K562 (cell line): ENCODE results near the gene RAMP2. TPM values are rescaled to one million over a fixed set of nuclear protein-coding genes. Genes with fewer than 3 reads are reported as not detected.

Source experiments
- ATAC-seq: fragments of 200-7000 bp; cut with Tn5 transposase; 3 replicates; pipeline ENCODE4 v1.9.1; 2020; ENCODE audit warnings: moderate library complexity
- BruUV-seq: library from RNA; stranded (reverse); fragments of 400-500 nt; replicated peaks from 2 replicates; lab custom pipeline; 2021; lab: Mats Ljungman, UMichigan
- CTCF ChIA-PET: fragments of 300-600 bp; formaldehyde crosslinking; extraction: SDS; loops from one replicate; lab custom pipeline; 2021; ENCODE audit warnings: low intra/inter-chr PET ratio; lab: Yijun Ruan, JAX
- POLR2A ChIA-PET: fragments of 300-600, 350-650 bp; sonication (Branson Sonifier 250); formaldehyde crosslinking; extraction: SDS; loops from one replicate; lab custom pipeline; 2021; ENCODE audit warnings: antibody characterized with exemption, inconsistent platforms; lab: Yijun Ruan, JAX
- DNase-seq, 4 experiments: peaks; one replicate each; pipeline versions ENCODE4 v3.0.0 to v3.0.0-alpha.2; 2011 to 2018; ENCODE audit warnings: low spot score in 3 of 4, mixed read lengths in 3 of 4; ENCODE audit errors: extremely low read depth in 1 of 4
- FAIRE-seq: peaks from 2 replicates; lab custom pipeline; 2011; peaks lifted over from hg19 to GRCh38; lab: Jason Lieb, UNC
- H2AFZ ChIP-seq: 2 replicates; pipeline ENCODE4 v1.6.0; 2011; ENCODE audit warnings: low read depth, low read length, control low read depth, inconsistent platforms
- H3K27ac ChIP-seq: fragments of 200-600 bp; 3 replicates; pipeline ENCODE4 v1.8.0; 2011; ENCODE audit warnings: low read depth, mild to moderate bottlenecking, control low read depth, inconsistent platforms, low read length, moderate library complexity, mixed read lengths; ENCODE audit errors: extremely low read depth
- H3K27me3 ChIP-seq, 2 experiments: fragments of 300-600 bp in 1 of 2; 2 replicates in 1 of 2; 3 replicates in 1 of 2; pipeline versions ENCODE4 v1.6.0 to v1.8.0; 2011; ENCODE audit warnings: inconsistent platforms in 2 of 2, low read length in 2 of 2, mild to moderate bottlenecking in 1 of 2, mixed read lengths in 1 of 2, moderate library complexity in 1 of 2; ENCODE audit not compliant: control insufficient read depth in 2 of 2, insufficient read depth in 2 of 2
- H3K36me3 ChIP-seq: fragments of 300-600 bp; 3 replicates; pipeline ENCODE4 v1.8.0; 2011; ENCODE audit warnings: mild to moderate bottlenecking, low read length, inconsistent platforms; ENCODE audit not compliant: control insufficient read depth, insufficient read depth
- H3K4me1 ChIP-seq, 2 experiments: fragments of 200-600 bp in 1 of 2; replicated peaks in 1 of 2; 2 replicates in 1 of 2; 3 replicates in 1 of 2; pipeline versions ENCODE4 v1.5.1 to v1.8.0; 2011; ENCODE audit warnings: inconsistent platforms in 2 of 2, low read length in 2 of 2, mild to moderate bottlenecking in 1 of 2, mixed read lengths in 1 of 2, moderate library complexity in 1 of 2; ENCODE audit not compliant: control insufficient read depth in 2 of 2, insufficient read depth in 2 of 2
- H3K4me2 ChIP-seq: 2 replicates; pipeline ENCODE4 v1.6.1; 2011; ENCODE audit warnings: low read length, control low read depth, inconsistent platforms, mixed read lengths; ENCODE audit not compliant: insufficient read depth
- H3K4me3 ChIP-seq: fragments of 200-600 bp; sonication (generic), shearing (Covaris generic); 2 replicates; pipeline ENCODE4 v1.5.1; 2016; ENCODE audit warnings: control low read depth, inconsistent platforms
- H3K79me2 ChIP-seq: fragments of 200-600 bp; 3 replicates; pipeline ENCODE4 v1.8.0; 2011; ENCODE audit warnings: low read length, inconsistent platforms; ENCODE audit not compliant: control insufficient read depth, insufficient read depth
- H3K9ac ChIP-seq, 2 experiments: 2 replicates each; pipeline versions ENCODE4 v1.6.0 to v1.6.1; 2011; ENCODE audit warnings: low read depth in 2 of 2, low read length in 2 of 2, control low read depth in 1 of 2, inconsistent platforms in 1 of 2, mild to moderate bottlenecking in 1 of 2, mixed read lengths in 1 of 2; ENCODE audit not compliant: insufficient read depth in 1 of 2
- H3K9me1 ChIP-seq: one replicate; pipeline ENCODE4 v1.6.0; 2011; ENCODE audit warnings: inconsistent platforms, mild to moderate bottlenecking, low read length, moderate library complexity; ENCODE audit not compliant: control insufficient read depth, insufficient read depth
- H3K9me3 ChIP-seq: replicated peaks from 2 replicates; pipeline ENCODE4 v1.5.1; 2011; ENCODE audit warnings: low read depth, low read length, inconsistent platforms; ENCODE audit not compliant: control insufficient read depth, insufficient read depth
- H4K20me1 ChIP-seq: replicated peaks from 2 replicates; pipeline ENCODE4 v1.6.1; 2011; ENCODE audit warnings: low read length, inconsistent platforms, mixed read lengths; ENCODE audit not compliant: control insufficient read depth, insufficient read depth
- BDP1 ChIP-seq: IDR thresholded peaks from 3 replicates; pipeline ENCODE4 v1.6.1; 2011; ENCODE audit not compliant: insufficient read length, insufficient read depth
- CBX3 ChIP-seq, 2 experiments: IDR thresholded peaks; 1 replicate in 1 of 2; 2 replicates in 1 of 2; pipeline ENCODE4 v1.6.1; 2012; ENCODE audit warnings: inconsistent platforms in 2 of 2, low read length in 2 of 2, borderline replicate concordance in 1 of 2, control low read depth in 1 of 2
- EZH2 ChIP-seq: IDR thresholded peaks from 2 replicates; pipeline ENCODE4 v1.6.1; 2012; ENCODE audit warnings: low read depth, mild to moderate bottlenecking, inconsistent platforms, low read length, borderline replicate concordance
- KDM5B ChIP-seq: fragments of 200-600 bp; sonication (generic); IDR thresholded peaks from 2 replicates; pipeline ENCODE4 v1.6.1; 2012; ENCODE audit warnings: low read depth, mild to moderate bottlenecking, moderate library complexity, low read length, control low read depth, inconsistent platforms; ENCODE audit not compliant: insufficient replicate concordance
- NFIC ChIP-seq: fragments of 450-650 bp; IDR thresholded peaks from 2 replicates; pipeline ENCODE4 v1.6.1; 2017; ENCODE audit warnings: mild to moderate bottlenecking, inconsistent platforms
- POLR2A ChIP-seq: fragments of 450-650 bp; conservative IDR thresholded peaks from 2 replicates; pipeline ENCODE4 v1.6.1; 2016
- POLR2AphosphoS5 ChIP-seq: IDR thresholded peaks from 2 replicates; pipeline ENCODE4 v1.6.1; 2011; ENCODE audit warnings: mild to moderate bottlenecking, low read depth, low read length, moderate library complexity; ENCODE audit not compliant: control insufficient read depth, insufficient read depth
- SIN3A ChIP-seq, 2 experiments: fragments of 150-350 bp in 1 of 2; IDR thresholded peaks; 2 replicates each; pipeline ENCODE4 v1.6.1; 2011 to 2016; ENCODE audit warnings: borderline replicate concordance in 2 of 2, low read depth in 2 of 2, low read length in 2 of 2, mild to moderate bottlenecking in 2 of 2, moderate library complexity in 2 of 2; ENCODE audit not compliant: control insufficient read depth in 1 of 2
- SMC3 ChIP-seq: conservative IDR thresholded peaks from 2 replicates; pipeline ENCODE4 v1.6.1; 2011; ENCODE audit warnings: low read depth, low read length, improper control_type of control experiment; ENCODE audit not compliant: insufficient read depth
- SRSF9 ChIP-seq: fragments of 200-400 bp; formaldehyde crosslinking; IDR thresholded peaks from 2 replicates; pipeline ENCODE4 v1.6.1; 2017; ENCODE audit warnings: low read depth, low read length, borderline replicate concordance
- STAG1 ChIP-seq: sonication (generic); formaldehyde crosslinking; IDR thresholded peaks from 2 replicates; pipeline ENCODE4 v1.5.0; 2020; ENCODE audit warnings: missing genetic modification reagents, borderline replicate concordance
- STAT5B ChIP-seq: fragments of 250-450 bp; sonication (Bioruptor Pico); IDR thresholded peaks from 2 replicates; pipeline ENCODE4 v1.8.0; 2021; ENCODE audit warnings: mild to moderate bottlenecking, inconsistent platforms
- TEAD4 ChIP-seq, 2 experiments: sonication (generic) in 1 of 2; formaldehyde crosslinking in 1 of 2; IDR thresholded peaks; 2 replicates each; pipeline versions ENCODE4 v1.6.1 to v1.8.0; 2012 to 2022; ENCODE audit warnings: borderline replicate concordance in 1 of 2, inconsistent platforms in 1 of 2, low read length in 1 of 2, mild to moderate bottlenecking in 1 of 2, missing genetic modification reagents in 1 of 2
- ZNF12 ChIP-seq: sonication (generic); formaldehyde crosslinking; IDR thresholded peaks from 2 replicates; pipeline ENCODE4 v1.4.0; 2020; ENCODE audit warnings: mild to moderate bottlenecking, missing genetic modification reagents
- ZNF274 ChIP-seq: IDR thresholded peaks from 2 replicates; pipeline ENCODE4 v1.6.1; 2011; ENCODE audit warnings: low read depth, mild to moderate bottlenecking, low read length, moderate library complexity, borderline replicate concordance
- ZNF280A ChIP-seq: fragments of 450-650 bp; IDR thresholded peaks from 2 replicates; pipeline ENCODE4 v1.6.1; 2018; ENCODE audit warnings: mild to moderate bottlenecking, low read depth; ENCODE audit not compliant: partially characterized antibody
- ZNF316 ChIP-seq: fragments of 450-650 bp; IDR thresholded peaks from 2 replicates; pipeline ENCODE4 v1.6.1; 2016
- ZNF696 ChIP-seq: fragments of 250-450 bp; sonication (Bioruptor Pico); conservative IDR thresholded peaks from 2 replicates; pipeline ENCODE4 v1.4.0; 2020; ENCODE audit warnings: mild to moderate bottlenecking, moderate library complexity
- WGBS: fragments of 100-300 bp; shearing (Covaris generic); methylation state at CpG from one replicate; pipeline ENCODE4 v1.1.6; 2016; ENCODE audit warnings: low coverage, mixed read lengths; ENCODE audit not compliant: insufficient coverage; ENCODE audit errors: missing lambda C conversion rate; 5-methylcytosine and 5-hydroxymethylcytosine counted together
- in situ Hi-C: fragments of 300-500 bp; cut with MboI; formaldehyde crosslinking; loops from 4 replicates; pipeline ENCODE4 v1.15.0; 2018; ENCODE audit warnings: inconsistent platforms, mixed read lengths
- intact Hi-C: fragments of 100-400 bp; cut with micrococcal nuclease; formaldehyde crosslinking; loops from 2 replicates; pipeline ENCODE4 v1.14.2; 2022
- polyA plus RNA-seq, 8 experiments: library from polyadenylated mRNA; depleted of rRNA in 4 of 8; stranded (reverse) in 5 of 8; unstranded in 3 of 8; fragments of >200 nt; fragmentation: Nextera tagmentation in 2 of 8; fragmentation: Illumina TruSeq in 1 of 8; extraction: Ambion mirVana in 2 of 8; extraction: Trizol in 1 of 8; gene quantifications; 2 replicates each; pipeline versions ENCODE4 v1.2.1 to v1.2.3, GENCODE V29; 2011 to 2014; ENCODE audit warnings: inconsistent platforms in 1 of 8, missing spikeins in 1 of 8
- total RNA-seq, 7 experiments: library from RNA; depleted of rRNA in 6 of 7; stranded (reverse); fragments of >200 nt in 6 of 7; fragmentation: Illumina TruSeq in 2 of 7; extraction: Trizol in 2 of 7; gene quantifications; 2 replicates each; pipeline versions ENCODE4 v1.2.1 to v1.2.3, GENCODE V29; 2011 to 2021; ENCODE audit warnings: low replicate concordance in 1 of 7

Gene RAMP2
- total and polyA plus RNA-seq, 9 of the 15 experiments (the other 6 are each of a cell fraction or from before 2014, with no cell fraction given), result not detected

DNA sequence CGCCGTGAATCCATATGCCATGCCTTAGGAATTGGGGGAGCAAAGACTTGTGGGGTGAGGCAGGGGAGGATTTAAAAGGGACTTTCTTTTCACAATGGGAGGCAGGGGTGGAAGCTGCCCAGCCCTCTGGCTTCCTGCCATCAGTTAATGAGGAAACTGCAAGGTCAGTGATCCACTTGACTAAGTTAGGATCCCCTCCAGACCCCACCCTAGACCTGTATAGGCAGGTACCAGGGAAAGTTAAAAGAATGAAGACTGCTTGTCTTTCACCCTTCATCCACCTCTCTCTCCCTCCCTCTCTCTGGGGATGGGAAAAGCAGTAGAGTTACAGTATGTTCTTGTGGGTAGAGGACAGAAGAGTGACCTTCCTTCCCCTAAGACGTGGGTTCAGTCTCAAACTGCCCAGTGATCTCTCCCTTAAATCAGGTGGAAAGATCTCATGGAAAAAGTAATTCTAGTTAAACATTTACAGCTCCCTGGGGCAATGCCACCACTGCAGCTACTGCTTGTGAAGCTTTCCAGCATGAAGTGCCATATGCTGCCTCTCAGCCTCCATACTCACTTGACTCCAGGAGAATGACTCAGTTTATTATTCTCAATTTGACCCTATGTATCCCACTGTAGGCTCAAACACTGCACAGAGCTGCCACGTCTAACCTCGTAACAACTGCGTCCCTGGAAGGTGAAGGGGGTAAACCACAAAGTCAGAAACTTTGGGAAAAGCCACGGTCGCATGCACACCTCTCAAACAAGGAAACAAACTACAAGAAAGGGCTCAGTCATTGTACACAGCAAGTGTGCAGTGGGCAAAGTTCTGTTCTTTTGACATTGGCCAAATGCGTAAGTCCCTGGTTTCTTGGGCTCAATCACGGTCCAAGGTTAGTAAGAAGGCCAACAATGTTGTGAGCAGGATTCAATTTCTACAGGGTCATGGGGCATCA is 36.3 kb downstream of the RAMP2 start:
- WGBS, result 48% methylated on average over 10 of the region's 10 CpGs
- BruUV-seq, result TSS peak; percentile 88
- Histone ChIP-seq H3K4me3 (peak overlapping the region; percentile 73), H3K4me2 (peak overlapping the region; percentile 94), H2AFZ (0 out of 2 replicates have a peak overlapping the region, but pooled peaks have one; percentile 96), H3K9me1 (no peaks in the 10 kb centered on the region), H3K27ac (peak overlapping the region; percentile 68; the same call in 2 of the 3 replicates), H3K4me1 (peaks cover 17 to 36% of the 10 kb centered on the region in 2 experiments), H3K9me3 (no peaks in the 10 kb centered on the region), H3K36me3 (peaks cover 30% of the 10 kb centered on the region), H3K79me2 (peaks cover 17% of the 10 kb centered on the region), H3K27me3 (no peaks in the 10 kb centered on the region), H3K9ac (peak overlapping the region; percentile 84 to 99), H4K20me1 (no peaks in the 10 kb centered on the region)
- intact Hi-C loops (no loop called here), in situ Hi-C loops (no loop called here)
- DNase-seq (peak in 1 of 4 experiments; percentile 37), ATAC-seq (no peak; the same call in 2 of the 3 replicates), FAIRE-seq (no peak)
- TF ChIP-seq TEAD4 (IDR thresholded peaks at IDR 0.05; ENCODE audit: low read length) (no peak), TEAD4 (CRISPR knock-in tag; IDR thresholded peaks at IDR 0.05; ENCODE audit: borderline replicate concordance) (no peak), STAT5B (CRISPR knock-in tag) (no peak), STAG1 (CRISPR knock-in tag) (no peak), BDP1 (no peak), SMC3 (no peak), POLR2A (peak; percentile 42; the same call in 1 of the 2 replicates), SRSF9 (no peak), EZH2 (no peak), NFIC (peak; percentile 44; the same call in 1 of the 2 replicates), POLR2AphosphoS5 (peak; percentile 14; the same call in 1 of the 2 replicates), ZNF12 (CRISPR knock-in tag) (no peak), ZNF316 (0 out of 2 replicates have a peak, but pooled peaks have one; percentile 7), CBX3 (IDR thresholded peaks at IDR 0.05; ENCODE audit: borderline replicate concordance in 1 of 2, low read length in 2 of 2) (no peak), ZNF280A (no peak), KDM5B (peak; percentile 18), ZNF274 (no peak), SIN3A (IDR thresholded peaks at IDR 0.05; ENCODE audit: borderline replicate concordance in 2 of 2, control insufficient read depth in 1 of 2, low read depth in 2 of 2, low read length in 2 of 2) (no peak), ZNF696 (CRISPR knock-in tag) (no peak)
- ChIA-PET CTCF (no interaction called here), POLR2A (interaction anchor here (0.6 to 6.4 kb wide), 8 partner anchors 11 to 219 kb away, joined by 3 to 47 read pairs (median 4); partner anchors contain the start of genes AOC3, BECN1, VPS25 and WNK4)
